Cardiac septum (tissue), 1 donor: ENCODE results near the gene TRPC4. TPM values are rescaled to one million over a fixed set of nuclear protein-coding genes. Genes with fewer than 3 reads are reported as not detected.

Source experiments
- DNase-seq: peaks from one replicate; pipeline ENCODE4 v3.0.0-alpha.2; 2020; ENCODE audit warnings: low spot score
- intact Hi-C: fragments of 100-400 bp; cut with DNase I; formaldehyde crosslinking; loops from one replicate; pipeline ENCODE4 v1.14.0; 2022
- total RNA-seq: library from RNA; stranded (reverse); fragmentation: NEBNext Ultra II Directional; extraction: Animal tissue kit (Norgen Biotek cat#: 25700); gene quantifications from one replicate; pipeline ENCODE4 v1.2.1, GENCODE V29; 2021
- donor health status: DM: no; HTN: no; CAD: no.

The TRPC4 gene
- total RNA-seq, 1 donor from 2014 or later, result 1.1 TPM

DNA sequence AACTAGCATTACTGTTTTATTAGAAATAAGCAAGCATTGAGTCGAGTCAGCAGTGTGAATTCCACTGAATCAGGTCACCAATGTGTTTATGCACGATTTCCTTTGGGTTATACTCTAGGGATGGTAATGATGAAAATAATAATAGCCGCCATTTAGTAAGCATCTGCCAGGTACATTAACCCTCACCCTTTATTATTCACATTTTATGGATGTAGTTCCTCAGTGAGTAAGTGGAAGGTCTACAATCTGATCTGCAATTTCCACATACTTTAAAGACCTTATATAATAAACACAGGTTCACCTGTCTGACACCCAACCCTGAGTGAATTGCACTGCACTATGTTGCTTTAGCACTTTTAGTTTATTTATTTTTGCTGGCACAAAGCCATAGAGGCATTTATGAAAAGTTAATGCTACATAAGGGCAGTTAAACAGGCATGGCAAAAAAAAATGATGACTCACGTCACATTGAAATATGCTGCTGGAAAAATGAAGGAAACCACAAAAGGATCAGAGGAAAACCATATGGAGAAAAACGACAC is 122.4 kb downstream of the TRPC4 start:
- no peak for DNase-seq
- intact Hi-C loops, result no loop called here

DNA sequence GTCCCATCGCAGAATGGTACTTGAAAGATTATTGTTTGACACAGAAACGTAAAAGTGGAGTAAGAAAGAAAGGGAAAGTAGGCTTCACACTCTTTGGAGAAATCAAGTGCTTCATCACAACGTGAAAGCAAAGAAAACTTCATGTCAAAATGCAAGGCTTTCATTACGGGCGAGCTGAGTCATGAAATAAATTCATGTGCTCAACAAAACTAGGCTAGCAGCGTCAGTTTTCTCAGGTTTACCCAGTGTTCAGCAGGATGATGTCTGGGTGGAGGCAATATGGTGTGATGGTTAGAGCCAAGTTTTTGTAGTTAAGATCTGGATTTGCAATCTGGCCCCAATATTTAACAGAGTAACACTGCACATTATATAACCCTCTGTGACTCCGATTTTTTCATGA is 128.0 kb downstream of the TRPC4 start:
- intact Hi-C loops, result no loop called here
- no peak for DNase-seq

DNA sequence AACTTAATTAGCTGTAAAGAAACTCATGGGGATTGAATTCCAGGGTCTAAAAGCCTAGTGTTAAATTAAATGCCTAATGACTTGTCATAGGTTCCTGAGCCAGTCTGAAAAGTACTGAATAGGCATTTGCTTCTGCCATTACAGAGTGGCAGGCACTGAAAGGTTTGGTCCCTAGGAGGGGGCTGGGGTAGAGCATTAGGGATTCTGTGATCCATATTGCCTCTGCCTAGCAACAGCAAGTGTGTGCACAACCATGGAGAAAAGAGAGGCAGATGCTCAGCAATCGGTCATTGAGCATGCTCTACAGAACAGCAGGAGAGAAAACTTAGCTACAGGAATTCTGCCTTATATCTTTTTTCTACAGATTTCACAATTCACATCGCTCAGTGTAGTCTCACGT is 133.5 kb downstream of the TRPC4 start:
- intact Hi-C loops, result no loop called here
- DNase-seq, result no peak

DNA sequence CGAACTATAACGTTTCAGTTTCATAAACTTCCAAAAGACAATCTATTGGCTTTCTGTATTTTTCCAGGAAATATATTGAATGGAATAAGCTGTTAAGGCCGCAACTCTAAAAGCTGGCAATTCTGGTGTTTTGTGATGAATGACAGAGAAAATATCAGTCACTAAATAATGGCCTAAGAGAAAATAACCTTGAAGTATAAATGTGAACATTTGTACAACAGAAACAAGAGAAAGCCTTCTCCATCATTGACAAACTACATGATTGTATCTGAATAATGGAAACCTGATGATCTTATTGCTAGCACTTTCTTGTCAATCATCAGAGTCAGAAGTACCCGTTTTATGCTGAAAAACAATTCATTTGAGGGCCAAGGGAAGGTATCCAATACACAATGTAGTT is 134.3 kb downstream of the TRPC4 start:
- DNase-seq, result no peak
- intact Hi-C loops, result no loop called here

DNA sequence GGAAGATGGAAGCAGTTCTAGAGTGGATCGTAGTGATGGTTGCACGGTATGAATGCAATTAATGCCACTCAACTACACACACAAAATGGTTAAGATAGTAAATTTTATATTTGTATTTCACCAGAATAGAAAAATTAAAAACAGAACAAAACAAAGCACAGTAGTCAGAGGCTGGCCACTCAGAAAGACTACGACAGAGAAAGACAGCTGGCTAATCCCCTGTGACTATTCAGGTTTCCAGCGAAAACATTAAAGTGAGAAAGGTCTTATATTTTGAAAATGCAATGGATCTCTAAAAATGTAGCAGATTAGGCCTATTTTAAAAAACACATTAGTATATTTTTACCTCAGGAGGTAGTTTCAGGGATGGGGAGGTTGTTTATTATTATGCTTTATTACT is 139.7 kb downstream of the TRPC4 start:
- no peak for DNase-seq

DNA sequence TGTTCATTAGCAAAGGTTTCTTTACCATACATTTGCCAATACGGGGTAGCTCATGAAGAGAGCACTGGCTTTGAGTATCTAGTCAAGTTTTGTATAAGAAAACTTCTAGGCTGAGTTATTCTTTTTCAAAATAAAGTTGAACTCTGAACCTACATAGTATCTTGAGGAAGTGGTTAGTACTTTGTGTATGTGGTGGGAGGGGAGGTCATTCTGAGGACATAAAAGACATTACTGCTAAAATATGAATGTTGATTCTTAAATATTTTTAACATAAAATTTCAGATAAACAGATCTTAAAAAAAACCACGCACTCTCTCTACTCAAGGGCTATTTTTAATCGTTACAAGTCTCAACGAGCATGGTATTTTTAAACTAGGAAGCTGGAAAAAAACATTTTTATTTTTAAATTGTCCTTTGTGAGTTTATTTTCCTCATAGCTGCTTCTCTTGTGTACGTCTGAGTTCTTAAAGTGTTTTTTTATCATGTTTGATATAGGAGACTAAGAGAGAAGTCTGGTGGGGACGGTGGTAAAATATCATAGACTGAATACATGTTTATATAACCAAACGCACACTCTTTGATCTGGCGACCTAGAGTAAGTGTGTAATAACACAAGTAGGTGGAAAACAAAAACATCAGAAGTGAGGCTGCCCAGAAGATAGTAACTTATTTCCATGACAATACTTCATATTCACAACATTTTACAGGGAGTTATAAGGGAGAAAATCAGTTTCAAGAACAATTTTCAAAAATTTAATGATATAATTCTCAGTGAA is 153.0 kb downstream of the TRPC4 start:
- DNase-seq, result no peak
- intact Hi-C loops, result no loop called here

More for the DNA sequence above, 139.7 kb downstream of the TRPC4 start:
- intact Hi-C loops, result no loop called here

DNA sequence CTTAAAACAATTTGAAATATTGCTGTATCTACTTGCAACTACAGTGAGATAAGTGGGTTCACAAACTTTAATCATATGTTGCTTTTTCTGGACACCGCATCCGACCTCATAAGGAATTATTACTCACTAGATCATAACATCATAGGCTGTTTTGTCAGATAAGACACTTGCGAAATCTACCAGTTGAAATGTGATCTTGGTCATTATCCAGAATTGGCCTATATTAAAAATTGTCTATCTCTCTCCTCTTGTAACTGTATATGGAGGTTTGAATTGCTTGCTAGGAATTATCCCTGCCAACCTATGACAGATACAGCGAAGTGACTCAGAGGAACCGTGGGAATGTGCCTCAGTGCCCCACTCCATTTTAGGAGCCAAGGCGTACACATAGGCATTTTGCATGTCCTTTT is 154.0 kb downstream of the TRPC4 start:
- DNase-seq, result no peak
- intact Hi-C loops, result no loop called here

DNA sequence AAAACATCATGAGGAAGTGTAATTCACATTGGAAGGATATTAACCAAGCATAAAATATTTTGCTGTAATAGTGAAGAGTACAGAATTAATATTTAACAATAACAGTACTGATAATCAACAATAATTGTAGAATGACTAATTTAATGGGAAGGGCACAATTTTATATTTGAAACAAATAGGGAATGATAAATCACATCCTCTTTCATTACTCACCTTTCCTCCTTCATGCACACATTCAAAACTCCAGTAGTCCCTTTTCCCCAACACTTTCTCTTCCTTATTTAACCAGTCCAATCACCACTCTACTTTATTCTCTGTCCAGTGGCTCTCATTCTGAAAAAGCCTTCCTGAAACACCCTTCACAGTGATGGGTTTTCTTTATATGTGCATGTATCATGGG is 160.3 kb downstream of the TRPC4 start:
- intact Hi-C loops, result no loop called here
- no peak for DNase-seq

DNA sequence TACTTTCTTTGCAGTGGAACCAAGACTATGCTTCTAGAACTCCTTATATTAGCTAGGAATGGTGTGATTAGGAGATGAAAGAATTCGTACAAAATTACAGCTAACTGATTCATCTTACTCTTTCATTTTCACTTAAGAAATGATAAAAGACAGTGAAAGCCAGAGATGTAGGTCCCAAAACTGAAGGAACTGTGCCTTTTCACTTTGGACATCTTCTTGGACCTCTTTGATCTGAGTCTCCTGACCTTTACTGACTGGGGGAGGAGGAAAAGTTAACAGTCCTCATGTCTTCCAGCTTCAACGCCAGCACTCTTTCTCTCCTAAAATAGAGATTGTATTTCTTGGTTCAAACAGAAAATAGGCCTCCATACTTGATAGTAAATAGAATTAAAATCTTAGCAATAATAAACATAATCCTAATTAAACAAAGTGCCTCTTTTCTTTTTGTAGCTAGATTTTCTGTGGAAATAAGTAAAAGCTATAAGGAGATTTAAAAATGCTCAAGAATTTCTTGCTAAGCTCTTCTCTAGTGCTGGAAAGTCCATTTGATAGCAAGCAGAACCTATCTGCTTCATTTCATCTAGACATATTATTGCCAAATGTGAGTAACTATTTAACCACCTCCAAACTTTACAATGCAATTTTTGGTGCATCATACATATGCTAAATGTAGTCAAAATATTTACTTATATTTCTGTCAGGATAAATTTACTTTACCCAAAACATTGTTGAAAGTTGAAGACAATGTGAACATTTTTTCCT is 161.7 kb downstream of the TRPC4 start:
- no peak for DNase-seq
- intact Hi-C loops, result no loop called here

DNA sequence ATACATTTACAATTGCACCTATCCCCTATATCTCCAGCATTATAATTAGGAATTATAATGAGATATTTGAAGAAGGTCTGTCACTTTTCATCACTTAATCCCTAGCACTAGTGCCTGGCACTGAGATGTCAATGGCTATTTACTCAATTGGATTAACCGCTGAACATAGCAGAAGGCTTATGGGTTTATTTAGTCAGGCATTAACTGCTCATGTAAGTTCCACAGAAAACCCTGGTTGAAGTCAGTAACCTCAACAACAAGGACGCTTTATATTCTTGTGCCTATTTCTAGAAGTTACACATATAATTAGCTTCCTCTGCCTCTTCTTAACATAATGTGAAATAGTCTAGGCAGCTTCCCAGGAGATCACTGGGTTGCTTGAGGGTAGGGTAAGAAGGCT is 163.5 kb downstream of the TRPC4 start:
- intact Hi-C loops, result no loop called here
- no peak for DNase-seq

DNA sequence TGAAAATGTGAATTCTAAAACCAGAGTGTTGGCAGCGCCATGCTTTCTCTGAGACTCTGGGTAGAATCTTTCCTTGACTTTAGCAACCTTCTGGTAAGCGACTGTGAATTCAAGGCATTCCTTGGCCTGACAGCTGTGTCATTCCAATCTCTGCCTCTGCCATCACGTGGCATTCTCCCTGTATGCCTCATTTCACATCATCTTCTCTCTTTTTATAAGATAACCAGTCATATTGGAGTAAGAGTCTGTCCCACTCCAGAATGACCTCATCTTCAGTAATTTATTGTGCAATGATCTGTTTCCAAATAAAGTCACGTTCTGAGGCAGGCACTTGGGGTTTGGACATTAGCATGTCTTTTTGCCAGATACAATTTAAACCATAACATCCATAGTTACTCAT is 167.6 kb downstream of the TRPC4 start:
- intact Hi-C loops, result no loop called here
- no peak for DNase-seq

DNA sequence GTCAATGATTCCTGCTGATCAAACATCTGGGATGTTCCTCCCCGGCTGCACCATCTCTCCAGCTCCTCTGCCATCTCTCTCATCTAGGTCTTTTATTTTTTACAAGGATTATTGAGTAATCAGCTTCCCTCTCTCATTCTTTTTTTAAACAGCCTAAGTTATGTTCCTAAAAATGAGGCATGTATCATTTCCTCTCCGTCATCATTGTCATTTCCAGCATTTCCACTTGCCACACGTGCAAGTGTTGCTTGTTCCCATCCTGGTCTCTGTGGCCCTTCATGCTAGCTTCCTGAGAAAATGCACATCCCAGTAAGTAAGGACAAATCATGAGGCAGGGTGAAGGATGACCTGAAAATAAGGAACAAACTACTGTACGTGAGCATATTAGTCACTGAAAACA is 168.3 kb downstream of the TRPC4 start:
- intact Hi-C loops, result no loop called here
- DNase-seq, result no peak

DNA sequence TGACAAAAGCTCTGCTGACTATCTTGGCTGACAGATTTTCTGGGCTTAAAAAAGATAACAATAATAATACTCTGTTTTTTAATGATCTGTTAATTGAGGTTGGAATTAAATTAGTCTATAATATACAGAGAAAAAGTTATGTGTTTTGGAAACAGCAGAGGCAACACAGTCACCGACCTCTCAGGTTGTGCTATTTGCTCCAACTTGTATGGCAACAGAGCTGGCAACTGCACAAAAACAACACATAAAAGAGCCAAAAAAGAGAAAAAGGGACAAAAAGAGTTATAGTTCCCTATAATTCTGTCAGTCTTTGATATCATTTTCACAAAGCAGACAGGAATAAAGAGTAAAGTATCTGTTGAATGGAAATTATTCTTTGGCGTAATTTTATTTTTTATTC is 168.7 kb downstream of the TRPC4 start:
- DNase-seq, result no peak
- intact Hi-C loops, result no loop called here

DNA sequence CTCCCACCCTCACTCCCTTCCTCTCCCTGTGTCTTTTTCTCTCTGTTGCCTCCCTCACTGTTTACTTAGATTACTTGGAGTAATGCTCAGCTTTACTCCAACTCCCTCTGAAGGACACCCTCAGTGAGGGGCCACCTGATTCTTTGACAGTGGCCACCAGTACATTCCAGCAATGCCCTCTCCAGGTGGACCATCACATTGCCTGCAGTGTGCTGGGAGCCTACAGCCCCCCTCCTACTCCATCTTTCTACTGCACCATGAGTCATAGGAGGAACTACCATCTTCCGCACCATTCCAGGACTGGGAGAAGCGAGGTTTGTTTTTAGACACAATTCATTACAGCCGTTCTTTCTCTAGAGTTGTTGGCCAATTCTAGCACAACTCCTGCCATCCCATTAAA is 174.4 kb downstream of the TRPC4 start:
- DNase-seq, result no peak
- intact Hi-C loops, result no loop called here

DNA sequence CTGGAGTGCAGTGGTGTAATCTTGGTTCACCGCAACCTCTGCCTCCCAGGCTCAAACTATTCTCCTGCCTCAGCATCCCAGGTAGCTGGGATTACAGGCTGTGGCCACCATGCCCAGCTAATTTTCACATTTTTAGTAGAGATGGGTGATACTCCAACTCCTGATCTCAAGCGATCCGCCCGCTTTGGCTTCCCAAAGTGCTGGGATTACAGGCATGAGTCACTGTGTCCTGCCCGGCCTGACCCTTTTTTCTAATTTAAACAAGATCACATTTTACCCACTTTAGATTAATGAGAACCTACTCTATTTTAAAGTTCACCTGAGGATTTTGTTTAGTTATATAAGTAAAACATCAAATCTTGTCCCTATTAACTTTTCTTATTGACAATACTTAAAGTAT is 179.2 kb downstream of the TRPC4 start:
- intact Hi-C loops, result no loop called here
- no peak for DNase-seq

DNA sequence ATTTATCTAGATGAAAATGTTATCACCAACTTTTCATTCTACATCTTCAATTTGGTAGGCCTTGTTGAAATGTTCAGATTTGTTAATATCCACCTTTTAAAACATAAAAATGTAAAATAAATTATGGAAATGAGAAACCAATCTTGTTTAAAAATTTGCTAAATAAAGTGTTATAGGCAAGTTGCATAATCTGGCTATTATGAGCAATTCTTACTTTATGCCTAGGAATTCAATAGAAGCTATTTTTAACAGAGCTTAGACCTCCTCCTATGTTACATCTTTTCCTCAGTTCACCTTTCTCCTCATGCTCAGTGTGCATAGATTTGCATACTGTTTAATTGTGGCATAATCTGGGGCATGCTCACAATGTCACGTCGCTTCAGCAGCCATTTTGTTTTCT is 183.1 kb downstream of the TRPC4 start:
- DNase-seq, result no peak
- intact Hi-C loops, result no loop called here

DNA sequence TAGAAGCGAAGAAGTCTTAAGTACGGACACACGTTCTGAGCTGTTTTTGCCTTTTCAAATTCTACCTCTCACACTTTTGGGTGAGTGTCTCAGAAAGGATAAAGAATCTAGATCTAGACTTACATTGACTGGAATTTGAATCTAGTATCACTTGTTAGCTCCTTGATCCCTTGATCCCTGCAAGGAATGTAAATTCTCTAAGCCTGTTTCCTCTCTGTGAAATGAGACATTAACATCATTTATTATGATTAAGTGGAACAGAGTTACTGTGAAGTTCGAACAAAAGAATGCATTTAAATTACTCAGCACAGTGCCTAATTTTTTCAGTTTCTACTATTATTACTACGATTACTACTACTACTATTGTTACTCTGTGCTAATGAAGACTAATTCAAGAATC is 184.4 kb downstream of the TRPC4 start:
- DNase-seq, result no peak
- intact Hi-C loops, result no loop called here

DNA sequence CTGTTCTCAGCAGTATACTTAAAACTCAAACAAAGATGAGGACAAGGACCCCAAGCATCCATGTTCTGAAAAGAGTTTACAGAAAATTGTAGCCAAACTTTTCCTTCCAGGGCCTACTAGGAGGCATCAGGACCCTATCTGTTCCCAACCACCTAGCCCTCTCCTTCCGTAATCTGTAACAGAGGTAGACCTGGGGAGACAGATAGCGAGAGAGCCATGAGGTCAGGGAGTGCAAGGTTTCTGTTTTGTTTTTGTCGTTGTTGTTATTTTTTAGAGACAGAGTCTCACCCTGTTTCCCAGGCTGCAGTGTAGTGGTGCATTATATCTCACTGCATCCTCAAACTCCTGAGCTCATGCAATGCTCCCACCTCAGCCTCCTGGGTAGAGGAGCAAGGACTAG is 187.1 kb downstream of the TRPC4 start:
- intact Hi-C loops, result no loop called here
- DNase-seq, result no peak

DNA sequence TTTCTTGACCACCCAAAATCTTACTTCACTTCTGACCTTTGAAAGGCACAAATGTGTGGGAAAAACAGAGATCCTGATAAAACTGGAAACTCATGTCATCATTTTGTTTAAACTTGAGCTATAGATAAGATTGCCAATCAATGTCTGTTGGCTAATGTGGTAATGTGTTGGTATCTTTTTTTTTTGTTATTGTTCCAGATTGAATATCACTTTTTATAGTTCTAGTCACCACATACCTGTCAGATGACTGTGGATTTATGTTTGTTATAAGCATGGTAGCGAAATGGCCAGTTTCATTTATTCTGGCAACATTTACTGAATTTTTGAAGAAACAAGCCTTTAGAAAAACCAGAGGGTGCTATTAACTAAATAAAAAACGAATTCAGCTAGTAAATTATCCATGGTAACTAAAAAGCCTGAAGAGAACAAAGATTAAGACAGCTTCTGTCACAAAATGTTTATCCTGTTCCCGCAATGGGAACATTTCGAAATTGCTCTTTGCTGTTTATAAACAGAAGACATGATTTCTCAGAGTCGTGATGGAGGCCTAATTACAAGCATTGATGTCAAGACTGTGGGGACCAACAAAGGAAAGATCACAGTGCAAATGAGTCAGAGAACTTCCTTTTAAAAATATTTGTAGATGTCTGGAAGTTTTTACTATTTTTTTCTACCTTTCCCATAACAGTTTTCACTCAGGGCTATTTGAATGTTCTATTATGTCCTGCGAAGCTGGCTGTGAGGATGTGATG is 188.1 kb downstream of the TRPC4 start:
- no peak for DNase-seq
- intact Hi-C loops, result no loop called here

DNA sequence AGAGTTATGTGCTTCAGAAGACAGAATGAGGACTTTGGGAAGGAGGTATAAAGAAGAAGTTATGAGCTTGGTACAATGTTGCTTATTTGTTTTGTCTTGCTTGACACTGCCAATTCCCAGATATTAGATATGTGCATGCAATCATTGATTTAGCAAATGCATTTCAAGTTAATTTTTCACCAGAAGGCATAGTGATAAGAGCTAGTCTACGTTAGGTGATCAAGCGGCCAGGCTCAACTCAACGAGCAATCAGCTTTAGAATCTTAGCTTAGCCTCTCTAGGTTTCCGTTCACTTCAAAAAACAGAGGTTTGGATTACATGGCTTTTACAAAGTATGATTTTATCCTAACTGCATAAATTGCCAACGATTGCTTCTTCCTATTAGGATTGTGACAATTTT is 189.4 kb downstream of the TRPC4 start:
- DNase-seq, result no peak
- intact Hi-C loops, result no loop called here
